Measurements from ENCODE around the gene CATSPERB.

DNA sequence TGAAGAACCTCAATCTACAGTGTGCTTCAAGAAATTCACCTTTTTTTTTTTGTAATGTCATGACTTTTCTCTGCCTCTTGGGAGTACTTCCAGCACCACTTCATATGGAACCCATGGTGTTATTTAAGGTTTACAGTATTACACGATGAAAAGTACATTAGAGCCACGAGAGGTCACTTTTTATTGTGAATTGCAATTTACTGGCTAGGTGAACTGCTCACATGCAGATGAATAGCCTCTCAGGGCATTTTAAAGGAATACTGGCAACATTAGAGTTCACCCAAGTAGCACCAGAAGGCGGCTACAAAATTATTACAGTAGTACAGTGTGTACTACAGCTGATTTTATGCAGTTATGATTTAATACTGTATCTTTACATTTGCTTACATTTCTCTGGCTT is 122.7 kb downstream of the CATSPERB start:
- no peak for TF ChIP-seq CTCF (IDR thresholded peaks at IDR 0.05)
- no peak for TF ChIP-seq POLR2A (IDR thresholded peaks at IDR 0.05)
